Panc1 (cell line): ENCODE results near the gene NFATC3.

ENCODE experiments used
- POLR2AphosphoS5 ChIP-seq: IDR thresholded peaks from 2 replicates; pipeline ENCODE4 v1.6.1; 2012; ENCODE audit warnings: mild to moderate bottlenecking, low read depth, low read length, moderate library complexity
- SIN3A ChIP-seq: IDR thresholded peaks from 2 replicates; pipeline ENCODE4 v1.6.1; 2012; ENCODE audit warnings: low read depth, mild to moderate bottlenecking, low read length, moderate library complexity, borderline replicate concordance; ENCODE audit not compliant: insufficient read depth
- TCF7L2 ChIP-seq: IDR thresholded peaks from 2 replicates; pipeline ENCODE4 v1.6.1; 2011; ENCODE audit warnings: mild to moderate bottlenecking, low read depth, low read length, inconsistent platforms
- TF ChIP-seq, protein P1 (sequence below): fragments of 450-650 bp; IDR thresholded peaks from 2 replicates; pipeline ENCODE4 v1.5.1; 2017; ENCODE audit warnings: mild to moderate bottlenecking

DNA sequence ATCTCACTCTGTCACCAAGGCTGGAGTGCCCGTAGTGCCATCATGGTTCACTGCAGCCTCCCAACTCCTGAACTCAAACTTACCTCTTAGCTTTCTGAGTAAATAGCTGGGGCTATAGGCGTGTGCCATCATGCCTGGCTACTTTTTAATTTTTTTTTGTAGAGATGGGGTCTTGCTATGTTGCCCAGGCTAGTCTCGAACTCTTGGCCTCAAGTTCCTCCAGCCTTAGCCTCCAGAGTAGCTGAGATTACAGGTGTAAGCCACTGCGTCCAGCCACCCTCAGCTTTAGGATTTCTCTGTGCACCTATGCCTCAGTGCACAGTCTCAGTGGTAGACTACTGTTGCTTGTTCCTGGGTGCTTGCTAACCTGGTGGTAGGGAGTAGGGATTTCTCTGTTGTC, 184.6 kb downstream of the NFATC3 start:
- TF ChIP-seq, protein P1, sequence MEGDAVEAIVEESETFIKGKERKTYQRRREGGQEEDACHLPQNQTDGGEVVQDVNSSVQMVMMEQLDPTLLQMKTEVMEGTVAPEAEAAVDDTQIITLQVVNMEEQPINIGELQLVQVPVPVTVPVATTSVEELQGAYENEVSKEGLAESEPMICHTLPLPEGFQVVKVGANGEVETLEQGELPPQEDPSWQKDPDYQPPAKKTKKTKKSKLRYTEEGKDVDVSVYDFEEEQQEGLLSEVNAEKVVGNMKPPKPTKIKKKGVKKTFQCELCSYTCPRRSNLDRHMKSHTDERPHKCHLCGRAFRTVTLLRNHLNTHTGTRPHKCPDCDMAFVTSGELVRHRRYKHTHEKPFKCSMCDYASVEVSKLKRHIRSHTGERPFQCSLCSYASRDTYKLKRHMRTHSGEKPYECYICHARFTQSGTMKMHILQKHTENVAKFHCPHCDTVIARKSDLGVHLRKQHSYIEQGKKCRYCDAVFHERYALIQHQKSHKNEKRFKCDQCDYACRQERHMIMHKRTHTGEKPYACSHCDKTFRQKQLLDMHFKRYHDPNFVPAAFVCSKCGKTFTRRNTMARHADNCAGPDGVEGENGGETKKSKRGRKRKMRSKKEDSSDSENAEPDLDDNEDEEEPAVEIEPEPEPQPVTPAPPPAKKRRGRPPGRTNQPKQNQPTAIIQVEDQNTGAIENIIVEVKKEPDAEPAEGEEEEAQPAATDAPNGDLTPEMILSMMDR: no peak
- TF ChIP-seq POLR2AphosphoS5 (no peak), TCF7L2 (no peak), SIN3A (no peak)
